HepG2 (cell line): Measurements from ENCODE around the gene COX18. TPM values are rescaled to one million over a fixed set of nuclear protein-coding genes. Genes with fewer than 3 reads are reported as not detected.

ENCODE experiments used
- ATAC-seq: fragments of 200-7000 bp; cut with Tn5 transposase; 3 replicates; pipeline ENCODE4 v1.9.1; 2020; ENCODE audit warnings: mild to moderate bottlenecking, moderate library complexity
- BruUV-seq: library from RNA; stranded (reverse); fragments of 400-500 nt; replicated peaks from 2 replicates; lab custom pipeline; 2021; lab: Mats Ljungman, UMichigan
- CTCF ChIA-PET: fragments of 300-600 bp; formaldehyde crosslinking; extraction: SDS; loops from one replicate; lab custom pipeline; 2021; ENCODE audit warnings: low total read pairs, inconsistent platforms, low intra/inter-chr PET ratio; lab: Yijun Ruan, JAX
- POLR2A ChIA-PET: fragments of 350-600 bp; sonication (Branson Sonifier 250); formaldehyde crosslinking; loops from one replicate; lab custom pipeline; 2020; ENCODE audit warnings: antibody characterized with exemption, inconsistent platforms; lab: Yijun Ruan, JAX
- DNase-seq: peaks from one replicate; pipeline ENCODE4 v3.0.0-alpha.2; 2015; ENCODE audit warnings: low spot score
- FAIRE-seq: peaks from 3 replicates; lab custom pipeline; 2011; peaks lifted over from hg19 to GRCh38; lab: Jason Lieb, UNC
- H2AFZ ChIP-seq: one replicate; pipeline ENCODE4 v1.6.1; 2011; ENCODE audit warnings: low read length, inconsistent platforms
- H3K27ac ChIP-seq: fragments of 300-600 bp; 3 replicates; pipeline ENCODE4 v1.8.0; 2011; ENCODE audit warnings: mixed run types, mild to moderate bottlenecking, mixed read lengths, low read length, inconsistent platforms; ENCODE audit not compliant: insufficient read depth; ENCODE audit errors: extremely low read length
- H3K27me3 ChIP-seq, 2 experiments: fragments of 200-600 bp in 1 of 2; 2 replicates in 1 of 2; 3 replicates in 1 of 2; pipeline versions ENCODE4 v1.6.0 to v1.8.0; 2011; ENCODE audit warnings: low read length in 2 of 2, mild to moderate bottlenecking in 2 of 2, moderate library complexity in 2 of 2, inconsistent platforms in 1 of 2; ENCODE audit not compliant: insufficient read depth in 2 of 2, control insufficient read depth in 1 of 2
- H3K36me3 ChIP-seq, 2 experiments: fragments of 200-600 bp in 1 of 2; replicated peaks in 1 of 2; 2 replicates in 1 of 2; 3 replicates in 1 of 2; pipeline versions ENCODE4 v1.5.1 to v1.8.0; 2011; ENCODE audit warnings: low read length in 2 of 2, inconsistent platforms in 1 of 2; ENCODE audit not compliant: insufficient read depth in 2 of 2, control insufficient read depth in 1 of 2
- H3K4me1 ChIP-seq: 2 replicates; pipeline ENCODE4 v1.5.1; 2012; ENCODE audit warnings: low read length, inconsistent platforms; ENCODE audit not compliant: insufficient read depth
- H3K4me2 ChIP-seq: 2 replicates; pipeline ENCODE4 v1.6.0; 2011; ENCODE audit warnings: low read depth, low read length, inconsistent platforms
- H3K4me3 ChIP-seq, 3 experiments: fragments of 200-600 bp in 1 of 3; sonication (generic), shearing (Covaris generic) in 1 of 3; replicated peaks in 1 of 3; 2 replicates each; pipeline ENCODE4 v1.5.1; 2011 to 2016; ENCODE audit warnings: low read length in 3 of 3, inconsistent platforms in 2 of 3, low read depth in 2 of 3, mild to moderate bottlenecking in 2 of 3, control low read depth in 1 of 3, mixed read lengths in 1 of 3; ENCODE audit not compliant: insufficient read depth in 1 of 3
- H3K79me2 ChIP-seq: one replicate; pipeline ENCODE4 v1.6.1; 2011; ENCODE audit warnings: low read length, inconsistent platforms; ENCODE audit not compliant: insufficient read depth
- H3K9ac ChIP-seq: 2 replicates; pipeline ENCODE4 v1.6.0; 2011; ENCODE audit warnings: mild to moderate bottlenecking, low read depth, low read length, inconsistent platforms; ENCODE audit not compliant: insufficient read depth
- H3K9me3 ChIP-seq: 2 replicates; pipeline ENCODE4 v1.5.1; 2012; ENCODE audit warnings: mild to moderate bottlenecking, low read length
- H4K20me1 ChIP-seq: 2 replicates; pipeline ENCODE4 v1.6.0; 2011; ENCODE audit warnings: inconsistent platforms, mild to moderate bottlenecking, low read length, moderate library complexity; ENCODE audit not compliant: insufficient read depth
- ARNTL ChIP-seq: sonication (generic); formaldehyde crosslinking; IDR thresholded peaks from 2 replicates; pipeline ENCODE4 v1.4.0; 2020; ENCODE audit warnings: mild to moderate bottlenecking, missing genetic modification reagents
- DMAP1 ChIP-seq: IDR thresholded peaks from 2 replicates; pipeline ENCODE4 v1.6.1; 2016
- FOXC1 ChIP-seq: sonication (generic); formaldehyde crosslinking; IDR thresholded peaks from 2 replicates; pipeline ENCODE4 v1.8.0; 2022; ENCODE audit warnings: mild to moderate bottlenecking, missing genetic modification reagents, borderline replicate concordance
- GTF2F1 ChIP-seq: fragments of 150-350 bp; IDR thresholded peaks from 2 replicates; pipeline ENCODE4 v1.6.1; 2014; ENCODE audit warnings: low read length
- HNF1B ChIP-seq: sonication (generic); formaldehyde crosslinking; IDR thresholded peaks from 2 replicates; pipeline ENCODE4 v1.5.1; 2020; ENCODE audit warnings: mild to moderate bottlenecking, moderate library complexity, missing genetic modification reagents
- HNRNPLL ChIP-seq: fragments of 200-400 bp; formaldehyde crosslinking; IDR thresholded peaks from 2 replicates; pipeline ENCODE4 v1.6.1; 2017; ENCODE audit warnings: mild to moderate bottlenecking, low read depth, low read length; ENCODE audit not compliant: poor library complexity, severe bottlenecking
- KDM4B ChIP-seq: sonication (generic); formaldehyde crosslinking; IDR thresholded peaks from 2 replicates; pipeline ENCODE4 v1.4.0; 2020; ENCODE audit warnings: missing genetic modification reagents
- PAWR ChIP-seq: sonication (generic); formaldehyde crosslinking; IDR thresholded peaks from 2 replicates; pipeline ENCODE4 v1.4.0; 2020; ENCODE audit warnings: missing genetic modification reagents, mild to moderate bottlenecking, borderline replicate concordance
- SMC3 ChIP-seq: IDR thresholded peaks from 2 replicates; pipeline ENCODE4 v1.6.1; 2011; ENCODE audit warnings: low read length, improper control_type of control experiment
- TARDBP ChIP-seq: sonication (generic); formaldehyde crosslinking; IDR thresholded peaks from 2 replicates; pipeline ENCODE4 v1.8.0; 2022; ENCODE audit warnings: mild to moderate bottlenecking, missing genetic modification reagents
- TFAP4 ChIP-seq: sonication (generic); IDR thresholded peaks from 2 replicates; pipeline ENCODE4 v1.6.1; 2016; ENCODE audit warnings: low read depth, borderline replicate concordance
- ZBTB4 ChIP-seq: sonication (generic); formaldehyde crosslinking; IDR thresholded peaks from 2 replicates; pipeline ENCODE4 v1.4.0; 2020; ENCODE audit warnings: missing genetic modification reagents, mild to moderate bottlenecking, borderline replicate concordance
- ZNF737 ChIP-seq: sonication (generic); formaldehyde crosslinking; IDR thresholded peaks from 2 replicates; pipeline ENCODE4 v1.5.0; 2020; ENCODE audit warnings: missing genetic modification reagents, mild to moderate bottlenecking, borderline replicate concordance
- ZNF850 ChIP-seq: sonication (generic); formaldehyde crosslinking; conservative IDR thresholded peaks from 2 replicates; pipeline ENCODE4 v1.9.0; 2021; ENCODE audit warnings: mild to moderate bottlenecking, missing genetic modification reagents
- ZSCAN31 ChIP-seq: sonication (generic); formaldehyde crosslinking; IDR thresholded peaks from 2 replicates; pipeline ENCODE4 v1.5.0; 2020; ENCODE audit warnings: low read depth, mild to moderate bottlenecking, missing genetic modification reagents
- WGBS: methylation state at CpG from one replicate; pipeline ENCODE4 v1.1.6; 2017; ENCODE audit warnings: low lambda C conversion rate; 5-methylcytosine and 5-hydroxymethylcytosine counted together
- in situ Hi-C: cut with HindIII; loops from 2 replicates; pipeline ENCODE4 v1.10.0; 2017; ENCODE audit warnings: low pct_unique_long_range_greater_than_20kb; ENCODE audit not compliant: extremely low pct_ligation_motif_present
- intact Hi-C: fragments of 100-400 bp; cut with micrococcal nuclease; formaldehyde crosslinking; loops from one replicate; pipeline ENCODE4 v1.10.0; 2022; ENCODE audit not compliant: unreplicated experiment
- polyA plus RNA-seq, 8 experiments: library from polyadenylated mRNA; depleted of rRNA in 3 of 8; stranded (reverse) in 7 of 8; unstranded in 1 of 8; fragments of >200 nt; fragmentation: Illumina TruSeq in 4 of 8; extraction: Trizol in 4 of 8; gene quantifications; 2 replicates each; pipeline versions ENCODE4 v1.2.1 to v1.2.3, GENCODE V29; 2011 to 2016; ENCODE audit warnings: low read depth in 4 of 8, missing spikeins in 1 of 8, mixed read lengths in 1 of 8; ENCODE audit not compliant: insufficient read depth in 1 of 8
- total RNA-seq, 5 experiments: library from RNA; depleted of rRNA; stranded (reverse); fragments of >200 nt; fragmentation: Illumina TruSeq; extraction: Trizol; gene quantifications; 2 replicates each; pipeline ENCODE4 v1.2.3, GENCODE V29; 2016; ENCODE audit warnings: low read depth in 1 of 5
- TF ChIP-seq, protein P1 (sequence below): sonication (generic); formaldehyde crosslinking; IDR thresholded peaks from 2 replicates; pipeline ENCODE4 v1.4.0; 2020; ENCODE audit warnings: mild to moderate bottlenecking, missing genetic modification reagents
- TF ChIP-seq, protein P2 (sequence below): sonication (generic); formaldehyde crosslinking; IDR thresholded peaks from 2 replicates; pipeline ENCODE4 v1.5.0; 2020; ENCODE audit warnings: mild to moderate bottlenecking, missing genetic modification reagents

The COX18 gene
- total and polyA plus RNA-seq, 2 of the 13 experiments (the other 11 are each of a cell fraction or from before 2014, with no cell fraction given) = 8.7 to 21.3 TPM

DNA sequence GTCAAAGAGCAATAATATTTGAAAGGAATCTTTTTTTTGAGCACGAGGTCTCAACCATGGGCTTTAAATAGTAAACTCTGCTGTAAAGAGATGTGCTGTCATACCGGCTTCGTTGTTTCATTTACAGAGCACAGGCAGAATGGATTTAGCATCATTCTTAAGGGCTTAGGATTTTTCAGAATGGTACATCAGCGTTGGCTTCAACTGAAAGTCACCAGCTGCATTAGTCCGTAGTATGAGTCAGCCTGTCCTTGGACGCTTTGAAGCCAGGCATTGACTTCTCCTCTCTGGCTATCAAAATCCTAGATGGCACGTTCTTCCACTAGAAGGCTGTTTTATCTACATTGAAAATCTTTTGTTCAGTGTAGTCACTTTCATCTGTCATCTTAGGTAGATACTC is 23.6 kb downstream of the COX18 start:
- ChIA-PET POLR2A (no interaction called here), CTCF (no interaction called here)
- Histone ChIP-seq H3K79me2 (no peaks in the 10 kb centered on the region), H3K4me2 (no peak overlapping the region), H3K4me1 (no peaks in the 10 kb centered on the region), H3K9me3 (no peaks in the 10 kb centered on the region), H4K20me1 (no peaks in the 10 kb centered on the region), H3K27me3 (no peaks in the 10 kb centered on the region), H3K36me3 (no peaks in the 10 kb centered on the region), H2AFZ (no peak overlapping the region), H3K4me3 (no peak overlapping the region), H3K9ac (no peak overlapping the region), H3K27ac (no peak overlapping the region)
- intact Hi-C loops = no loop called here
- DNase-seq (no peak), ATAC-seq (no peak), FAIRE-seq (no peak)
- in situ Hi-C loops = no loop called here
- WGBS = 67% methylated on average over 7 of the region's 7 CpGs
- BruUV-seq = no TSS peak
- TF ChIP-seq TARDBP (CRISPR knock-in tag) (no peak), KDM4B (no peak), ZBTB4 (CRISPR knock-in tag) (no peak), ARNTL (CRISPR knock-in tag) (no peak), ZNF737 (CRISPR knock-in tag) (no peak), ZNF850 (CRISPR knock-in tag) (no peak), ZSCAN31 (CRISPR knock-in tag) (no peak), TFAP4 (no peak), DMAP1 (CRISPR knock-in tag) (no peak), HNF1B (CRISPR knock-in tag) (no peak), SMC3 (no peak), GTF2F1 (no peak), PAWR (no peak), FOXC1 (CRISPR knock-in tag) (no peak), HNRNPLL (no peak)
- TF ChIP-seq, protein P1, sequence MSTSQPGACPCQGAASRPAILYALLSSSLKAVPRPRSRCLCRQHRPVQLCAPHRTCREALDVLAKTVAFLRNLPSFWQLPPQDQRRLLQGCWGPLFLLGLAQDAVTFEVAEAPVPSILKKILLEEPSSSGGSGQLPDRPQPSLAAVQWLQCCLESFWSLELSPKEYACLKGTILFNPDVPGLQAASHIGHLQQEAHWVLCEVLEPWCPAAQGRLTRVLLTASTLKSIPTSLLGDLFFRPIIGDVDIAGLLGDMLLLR (CRISPR knock-in tag) = no peak
- TF ChIP-seq, protein P2, sequence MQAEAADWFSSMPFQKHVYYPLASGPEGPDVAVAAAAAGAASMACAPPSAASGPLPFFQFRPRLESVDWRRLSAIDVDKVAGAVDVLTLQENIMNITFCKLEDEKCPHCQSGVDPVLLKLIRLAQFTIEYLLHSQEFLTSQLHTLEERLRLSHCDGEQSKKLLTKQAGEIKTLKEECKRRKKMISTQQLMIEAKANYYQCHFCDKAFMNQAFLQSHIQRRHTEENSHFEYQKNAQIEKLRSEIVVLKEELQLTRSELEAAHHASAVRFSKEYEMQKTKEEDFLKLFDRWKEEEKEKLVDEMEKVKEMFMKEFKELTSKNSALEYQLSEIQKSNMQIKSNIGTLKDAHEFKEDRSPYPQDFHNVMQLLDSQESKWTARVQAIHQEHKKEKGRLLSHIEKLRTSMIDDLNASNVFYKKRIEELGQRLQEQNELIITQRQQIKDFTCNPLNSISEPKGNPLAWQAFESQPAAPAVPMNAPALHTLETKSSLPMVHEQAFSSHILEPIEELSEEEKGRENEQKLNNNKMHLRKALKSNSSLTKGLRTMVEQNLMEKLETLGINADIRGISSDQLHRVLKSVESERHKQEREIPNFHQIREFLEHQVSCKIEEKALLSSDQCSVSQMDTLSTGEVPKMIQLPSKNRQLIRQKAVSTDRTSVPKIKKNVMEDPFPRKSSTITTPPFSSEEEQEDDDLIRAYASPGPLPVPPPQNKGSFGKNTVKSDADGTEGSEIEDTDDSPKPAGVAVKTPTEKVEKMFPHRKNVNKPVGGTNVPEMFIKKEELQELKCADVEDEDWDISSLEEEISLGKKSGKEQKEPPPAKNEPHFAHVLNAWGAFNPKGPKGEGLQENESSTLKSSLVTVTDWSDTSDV (CRISPR knock-in tag) = no peak
